AG10803 (cell line): ENCODE data around the gene F11.

Experiments
- DNase-seq: peaks from one replicate; pipeline ENCODE4 v3.0.0; 2010; ENCODE audit warnings: low read depth
- H3K4me3 ChIP-seq: 2 replicates; pipeline ENCODE4 v1.5.1; 2011; ENCODE audit warnings: mild to moderate bottlenecking, low read length, control low read depth
- TF ChIP-seq, protein P1 (sequence below): conservative IDR thresholded peaks from 2 replicates; pipeline ENCODE4 v1.5.1; 2011; ENCODE audit warnings: mild to moderate bottlenecking, low read length, control low read depth, inconsistent platforms

The F11 gene

DNA sequence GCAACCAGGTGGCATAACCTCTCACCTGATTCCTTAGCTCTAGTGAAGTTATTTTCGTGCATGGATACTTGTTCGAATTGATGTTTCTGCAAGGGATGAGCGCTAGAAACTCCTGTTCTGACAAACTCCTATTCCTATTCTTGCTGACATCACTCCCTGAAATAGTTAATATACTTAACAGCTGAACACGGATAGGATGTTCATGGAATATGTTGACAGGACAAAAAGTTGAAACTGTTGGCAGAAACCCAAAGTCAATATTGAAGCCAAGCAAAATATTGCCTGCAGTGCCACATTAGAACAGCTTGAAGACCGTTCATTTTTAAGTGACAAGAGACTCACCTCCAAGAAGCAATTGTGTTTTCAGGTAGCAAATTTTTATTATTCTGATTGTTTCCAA, 38.8 kb upstream of the F11 start, which contains the start of gene KLKB1:
TSS of gene KLKB1 (plus strand) at position 287 of the 400 bp plus-strand sequence. CDS start 689 bp downstream, outside the sequence.
- H3K4me3 ChIP-seq: no peak within 1 kb of the TSS
- DNase-seq: no peak
- TF ChIP-seq, protein P1, sequence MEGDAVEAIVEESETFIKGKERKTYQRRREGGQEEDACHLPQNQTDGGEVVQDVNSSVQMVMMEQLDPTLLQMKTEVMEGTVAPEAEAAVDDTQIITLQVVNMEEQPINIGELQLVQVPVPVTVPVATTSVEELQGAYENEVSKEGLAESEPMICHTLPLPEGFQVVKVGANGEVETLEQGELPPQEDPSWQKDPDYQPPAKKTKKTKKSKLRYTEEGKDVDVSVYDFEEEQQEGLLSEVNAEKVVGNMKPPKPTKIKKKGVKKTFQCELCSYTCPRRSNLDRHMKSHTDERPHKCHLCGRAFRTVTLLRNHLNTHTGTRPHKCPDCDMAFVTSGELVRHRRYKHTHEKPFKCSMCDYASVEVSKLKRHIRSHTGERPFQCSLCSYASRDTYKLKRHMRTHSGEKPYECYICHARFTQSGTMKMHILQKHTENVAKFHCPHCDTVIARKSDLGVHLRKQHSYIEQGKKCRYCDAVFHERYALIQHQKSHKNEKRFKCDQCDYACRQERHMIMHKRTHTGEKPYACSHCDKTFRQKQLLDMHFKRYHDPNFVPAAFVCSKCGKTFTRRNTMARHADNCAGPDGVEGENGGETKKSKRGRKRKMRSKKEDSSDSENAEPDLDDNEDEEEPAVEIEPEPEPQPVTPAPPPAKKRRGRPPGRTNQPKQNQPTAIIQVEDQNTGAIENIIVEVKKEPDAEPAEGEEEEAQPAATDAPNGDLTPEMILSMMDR: no peak

- TF ChIP-seq, protein P1: no peak
- H3K4me3 ChIP-seq: no peak overlapping the region
- DNase-seq: no peak
Observed at GRCh38 chr4:186227744-186228513, 38.1 kb upstream of the F11 start.

GRCh38 chr4:186228514-186228894, 37.5 kb upstream of the F11 start:
- no peak overlapping the region for H3K4me3 ChIP-seq
- TF ChIP-seq, protein P1: no peak
- DNase-seq: no peak

- no peak for DNase-seq
- H3K4me3 ChIP-seq: no peak overlapping the region
- TF ChIP-seq, protein P1: no peak
Observed at GRCh38 chr4:186234367-186234766, 31.6 kb upstream of the F11 start.

GRCh38 chr4:186236126-186236525, 29.9 kb upstream of the F11 start:
- no peak for DNase-seq
- no peak overlapping the region for H3K4me3 ChIP-seq
- TF ChIP-seq, protein P1: no peak

DNA sequence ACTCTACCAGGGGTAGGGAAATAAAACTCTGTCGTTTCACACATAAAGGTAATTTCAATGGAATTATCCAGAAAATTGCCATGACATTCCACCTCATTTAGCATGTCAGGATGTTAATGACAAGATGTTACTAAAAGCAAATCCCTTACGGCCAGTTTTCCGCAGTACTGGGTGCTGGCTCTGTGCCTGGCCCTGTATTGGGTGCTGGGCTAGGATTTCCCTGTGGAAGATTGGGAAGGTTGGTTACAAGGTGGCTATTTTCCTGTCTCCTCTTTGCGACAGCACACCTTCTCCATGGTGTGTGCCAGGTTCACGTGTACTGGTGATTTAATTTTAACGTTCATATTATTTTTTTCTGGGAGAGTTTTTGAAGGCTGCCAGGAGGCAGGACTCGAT, 25.5 kb upstream of the F11 start:
- DNase-seq: no peak
- no peak overlapping the region for H3K4me3 ChIP-seq
- TF ChIP-seq, protein P1: no peak

DNA sequence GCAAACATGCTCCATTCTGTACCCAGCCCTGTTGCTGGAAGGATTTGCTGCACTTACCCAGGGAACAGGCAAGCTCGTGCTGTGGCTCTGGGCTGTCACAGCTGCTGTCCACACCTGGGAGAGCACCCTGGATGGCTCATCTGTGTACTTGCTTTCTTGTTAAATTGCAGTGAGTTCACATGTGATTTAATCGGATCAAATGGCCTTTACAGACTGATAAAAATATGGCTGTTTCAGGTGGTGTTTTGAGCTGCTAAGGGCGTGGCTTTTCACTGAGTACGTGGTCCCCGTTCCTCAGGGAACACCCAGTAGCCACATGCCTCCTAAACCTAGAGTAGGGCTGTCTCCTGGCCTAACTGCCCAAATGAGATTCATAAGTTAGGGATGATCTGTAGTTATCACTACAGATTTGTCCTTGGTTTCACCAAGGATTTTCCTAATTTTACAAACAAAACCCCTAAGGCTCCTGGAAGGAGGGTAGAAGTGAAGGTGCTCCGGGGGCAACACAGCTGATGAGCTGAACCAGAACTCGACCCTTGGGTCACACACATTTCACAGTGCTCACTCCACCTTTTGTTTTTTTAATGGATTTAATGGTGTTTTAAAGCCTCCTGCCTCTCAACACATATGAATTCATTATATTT, 25.0 kb upstream of the F11 start:
- H3K4me3 ChIP-seq: no peak overlapping the region
- TF ChIP-seq, protein P1: no peak
- DNase-seq: no peak
